ENCODE results near the gene ZNF469. TPM values are rescaled to one million over a fixed set of nuclear protein-coding genes. Genes with fewer than 3 reads are reported as not detected.

The ZNF469 gene
- polyA plus RNA-seq, 1 donor from 2014 or later: not detected

GRCh38 chr16:88366704-88367047 lies 16.1 kb upstream of the ZNF469 start:
- Histone ChIP-seq H2AFZ (ENCODE audit: low read depth, low read length) (no peak overlapping the region), H3K9me2 (ENCODE audit: insufficient read depth, low read length) (no peaks in the 10 kb centered on the region), H3K27ac (ENCODE audit: low read length) (no peak overlapping the region), H3F3A (ENCODE audit: insufficient read depth, low read length, poor library complexity, severe bottlenecking) (no peaks in the 10 kb centered on the region), H3K4me2 (ENCODE audit: low read length) (no peak overlapping the region), H3K79me2 (replicated peaks; ENCODE audit: insufficient read depth, low read length) (no peaks in the 10 kb centered on the region), H3K27me3 (ENCODE audit: insufficient read depth, low read depth, low read length) (no peaks in the 10 kb centered on the region), H4K20me1 (ENCODE audit: insufficient read depth) (no peaks in the 10 kb centered on the region), H3K9ac (ENCODE audit: low read length) (no peak overlapping the region), H3K4me3 (ENCODE audit: low read length) (no peak overlapping the region), H3K36me3 (ENCODE audit: insufficient read depth, low read length) (no peaks in the 10 kb centered on the region), H3K9me3 (ENCODE audit: low read length) (no peaks in the 10 kb centered on the region)
- no peak for TF ChIP-seq CTCF (IDR thresholded peaks at IDR 0.05; ENCODE audit: poor library complexity, severe bottlenecking)
- no peak for TF ChIP-seq MXI1 (conservative IDR thresholded peaks at IDR 0.05; ENCODE audit: poor library complexity, severe bottlenecking)
- no peak for TF ChIP-seq EP300 (conservative IDR thresholded peaks at IDR 0.05; ENCODE audit: poor library complexity, severe bottlenecking)
- no peak for TF ChIP-seq SMC3 (conservative IDR thresholded peaks at IDR 0.05; ENCODE audit: poor library complexity)
- no peak for TF ChIP-seq TAF1 (IDR thresholded peaks at IDR 0.05; ENCODE audit: low read depth)

GRCh38 chr16:88367560-88367959 lies 15.2 kb upstream of the ZNF469 start:
- Histone ChIP-seq H3F3A (ENCODE audit: insufficient read depth, low read length, poor library complexity, severe bottlenecking) (no peaks in the 10 kb centered on the region), H3K79me2 (replicated peaks; ENCODE audit: insufficient read depth, low read length) (no peaks in the 10 kb centered on the region), H3K27me3 (ENCODE audit: insufficient read depth, low read depth, low read length) (no peaks in the 10 kb centered on the region), H3K4me2 (ENCODE audit: low read length) (no peak overlapping the region), H3K9ac (ENCODE audit: low read length) (no peak overlapping the region), H3K9me3 (ENCODE audit: low read length) (no peaks in the 10 kb centered on the region), H3K9me2 (ENCODE audit: insufficient read depth, low read length) (no peaks in the 10 kb centered on the region), H3K4me3 (ENCODE audit: low read length) (no peak overlapping the region), H3K36me3 (ENCODE audit: insufficient read depth, low read length) (no peaks in the 10 kb centered on the region), H2AFZ (ENCODE audit: low read depth, low read length) (no peak overlapping the region), H4K20me1 (ENCODE audit: insufficient read depth) (no peaks in the 10 kb centered on the region), H3K27ac (ENCODE audit: low read length) (no peak overlapping the region)
- TF ChIP-seq REST (IDR thresholded peaks at IDR 0.05; ENCODE audit: borderline replicate concordance) (no peak), SMC3 (conservative IDR thresholded peaks at IDR 0.05; ENCODE audit: poor library complexity) (no peak), EZH2 (IDR thresholded peaks at IDR 0.05; ENCODE audit: borderline replicate concordance, insufficient read depth, low read length, poor library complexity, severe bottlenecking) (no peak), RAD21 (conservative IDR thresholded peaks at IDR 0.05) (no peak), EP300 (conservative IDR thresholded peaks at IDR 0.05; ENCODE audit: poor library complexity, severe bottlenecking) (no peak), POLR2AphosphoS5 (IDR thresholded peaks at IDR 0.05) (no peak), MXI1 (conservative IDR thresholded peaks at IDR 0.05; ENCODE audit: poor library complexity, severe bottlenecking) (no peak), TAF1 (IDR thresholded peaks at IDR 0.05; ENCODE audit: low read depth) (no peak), CTCF (IDR thresholded peaks at IDR 0.05; ENCODE audit: poor library complexity, severe bottlenecking) (no peak)

Data from neural cell (in vitro differentiated cells).